HG03175 (cell line): ENCODE data around the gene COL25A1.

Experiments
- ATAC-seq: cut with Tn5 transposase; IDR thresholded peaks from one replicate; pipeline ENCODE4 v1.9.1; 2021; ENCODE audit warnings: mild to moderate bottlenecking, moderate library complexity; ENCODE audit not compliant: unreplicated experiment

Gene COL25A1

DNA sequence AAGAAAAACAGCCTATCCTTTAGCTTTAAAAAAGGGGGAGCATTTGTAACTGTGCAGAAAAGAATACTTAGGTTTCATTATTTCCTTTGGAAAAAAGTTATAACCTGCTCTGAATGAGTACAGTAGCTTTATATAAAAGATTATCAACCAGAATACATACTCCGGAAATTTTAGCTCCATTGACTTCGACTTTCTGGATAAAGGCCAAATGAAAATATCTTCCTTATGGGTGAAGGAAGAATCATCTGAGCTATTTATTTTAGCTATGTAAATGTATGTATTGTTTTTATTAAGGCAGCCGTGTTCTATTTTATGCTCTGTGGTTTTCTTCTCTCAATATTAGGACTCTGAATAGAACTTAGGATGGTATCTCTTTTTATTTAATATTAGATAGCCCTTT is 470.6 kb downstream of the COL25A1 start:
- no peak for ATAC-seq

DNA sequence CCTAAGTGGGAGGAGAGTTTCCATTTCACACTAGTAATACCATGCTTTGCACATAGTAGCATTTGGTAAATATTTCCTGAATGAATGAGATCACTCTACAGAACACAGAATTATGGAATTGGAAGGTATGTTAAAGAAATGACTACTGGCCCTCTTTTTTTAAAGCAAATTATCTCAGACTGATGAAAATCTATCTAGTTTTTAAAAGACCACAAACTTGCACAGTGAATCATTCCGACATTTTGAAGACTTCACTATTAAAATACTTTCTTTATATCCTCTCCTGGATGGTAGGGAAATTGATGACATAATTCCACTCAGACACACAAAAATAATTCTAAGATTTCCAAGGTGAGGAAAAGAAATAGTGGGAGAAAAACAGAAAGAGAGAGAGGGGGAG is 471.2 kb downstream of the COL25A1 start:
- ATAC-seq, result no peak

DNA sequence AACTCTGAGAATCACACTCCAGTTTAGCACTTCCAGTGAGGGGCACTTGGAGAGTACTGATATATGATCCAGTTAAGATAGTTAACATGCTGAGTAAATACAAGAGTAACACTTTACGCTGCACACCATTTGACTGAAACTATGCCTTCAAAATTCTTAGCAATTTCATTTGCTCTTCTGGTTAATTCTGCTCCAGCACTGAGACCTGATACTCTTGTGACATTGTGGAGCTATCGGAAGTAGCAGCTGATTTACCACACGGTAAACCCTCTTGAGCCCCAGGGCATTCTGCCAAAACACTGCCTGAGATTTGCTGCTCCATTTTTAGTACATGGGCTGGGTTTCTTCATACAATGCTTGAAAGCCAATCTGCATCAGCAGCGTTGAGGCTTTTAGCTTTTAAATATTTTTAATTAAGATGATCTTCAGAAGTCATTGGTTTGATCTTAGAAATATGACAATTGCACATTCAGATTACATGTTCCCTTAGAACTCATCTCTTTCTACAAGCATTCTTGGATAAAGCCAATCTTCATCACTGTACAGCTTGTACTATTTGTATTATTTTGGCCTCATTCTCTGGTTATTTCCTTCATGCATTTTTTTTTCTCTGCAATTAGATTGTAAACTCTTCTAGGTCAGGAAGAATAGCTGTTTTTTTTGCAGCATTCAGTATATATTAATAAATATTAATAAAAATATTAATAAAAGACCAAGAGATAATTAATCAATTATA is 471.8 kb downstream of the COL25A1 start:
- ATAC-seq, result peak; percentile 55

DNA sequence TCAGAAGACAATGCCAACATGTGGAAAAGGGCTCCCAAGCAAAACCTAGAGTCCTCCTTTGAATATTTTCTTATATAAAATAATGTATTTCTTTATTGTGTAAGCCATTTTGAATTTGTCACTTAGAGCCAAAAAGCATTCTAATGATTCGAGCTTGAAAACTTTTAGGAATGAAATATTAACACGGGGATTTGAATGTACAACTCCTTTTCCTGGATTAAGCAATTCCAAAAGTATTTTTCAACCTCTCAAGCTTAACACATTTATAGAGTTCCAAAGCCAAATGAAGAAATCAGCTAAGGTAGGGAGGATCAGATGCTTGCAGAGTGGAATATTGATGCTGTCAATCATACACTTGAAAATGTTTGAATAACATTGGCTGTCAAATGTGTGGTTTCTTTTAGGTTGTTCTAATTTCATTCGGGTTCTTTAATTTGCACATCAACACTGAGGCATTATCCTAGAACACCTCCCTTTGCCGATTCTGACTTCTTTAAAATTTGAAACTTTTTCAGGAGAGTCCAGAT is 472.4 kb downstream of the COL25A1 start:
- no peak for ATAC-seq

GRCh38 chr4:108828620-108829019 is 473.8 kb downstream of the COL25A1 start:
- ATAC-seq, result no peak

DNA sequence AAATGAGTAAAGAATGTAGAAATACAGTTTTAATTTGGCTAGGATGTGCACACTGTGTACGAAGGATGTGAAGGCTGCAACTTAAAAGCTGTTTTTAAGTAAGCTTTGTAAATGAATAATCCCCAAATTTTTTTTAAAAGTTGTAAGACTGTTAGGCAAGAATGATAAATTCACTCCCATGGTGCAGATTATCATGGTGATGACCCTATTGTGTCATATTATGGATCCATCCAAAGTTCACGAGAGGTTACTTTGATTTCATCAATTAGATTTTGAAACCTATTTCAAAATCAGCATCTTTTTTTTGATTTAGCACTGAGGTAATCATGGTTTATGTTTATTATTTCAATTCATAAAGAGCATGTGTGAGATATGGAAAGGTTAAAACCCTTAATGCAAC is 476.7 kb downstream of the COL25A1 start:
- ATAC-seq, result no peak

DNA sequence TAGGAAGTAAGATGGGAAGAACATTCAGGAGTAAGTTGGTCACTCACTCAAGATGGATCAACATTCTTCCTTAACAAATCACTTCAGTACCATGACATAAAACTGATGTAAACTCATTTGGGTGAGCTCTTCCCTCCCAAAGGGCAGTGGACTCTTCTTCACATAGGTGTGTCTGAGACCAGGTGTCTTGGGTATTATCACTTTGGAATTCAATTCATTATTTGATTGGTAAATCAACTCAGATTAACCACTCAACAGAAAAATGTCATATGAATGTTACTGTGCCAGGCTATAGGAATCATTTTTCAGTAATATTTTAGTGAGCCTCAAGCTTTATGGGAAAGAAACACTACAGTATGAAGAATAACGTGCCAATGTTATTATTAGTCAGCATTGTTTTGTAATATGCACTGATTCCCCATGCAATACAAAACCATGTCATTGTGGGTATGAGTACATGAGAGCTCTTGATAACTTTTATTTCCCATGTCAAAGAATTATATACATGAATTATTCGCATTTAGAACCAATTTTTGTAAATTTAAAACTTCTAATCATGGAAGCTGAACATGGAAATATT is 481.0 kb downstream of the COL25A1 start:
- ATAC-seq, result no peak

DNA sequence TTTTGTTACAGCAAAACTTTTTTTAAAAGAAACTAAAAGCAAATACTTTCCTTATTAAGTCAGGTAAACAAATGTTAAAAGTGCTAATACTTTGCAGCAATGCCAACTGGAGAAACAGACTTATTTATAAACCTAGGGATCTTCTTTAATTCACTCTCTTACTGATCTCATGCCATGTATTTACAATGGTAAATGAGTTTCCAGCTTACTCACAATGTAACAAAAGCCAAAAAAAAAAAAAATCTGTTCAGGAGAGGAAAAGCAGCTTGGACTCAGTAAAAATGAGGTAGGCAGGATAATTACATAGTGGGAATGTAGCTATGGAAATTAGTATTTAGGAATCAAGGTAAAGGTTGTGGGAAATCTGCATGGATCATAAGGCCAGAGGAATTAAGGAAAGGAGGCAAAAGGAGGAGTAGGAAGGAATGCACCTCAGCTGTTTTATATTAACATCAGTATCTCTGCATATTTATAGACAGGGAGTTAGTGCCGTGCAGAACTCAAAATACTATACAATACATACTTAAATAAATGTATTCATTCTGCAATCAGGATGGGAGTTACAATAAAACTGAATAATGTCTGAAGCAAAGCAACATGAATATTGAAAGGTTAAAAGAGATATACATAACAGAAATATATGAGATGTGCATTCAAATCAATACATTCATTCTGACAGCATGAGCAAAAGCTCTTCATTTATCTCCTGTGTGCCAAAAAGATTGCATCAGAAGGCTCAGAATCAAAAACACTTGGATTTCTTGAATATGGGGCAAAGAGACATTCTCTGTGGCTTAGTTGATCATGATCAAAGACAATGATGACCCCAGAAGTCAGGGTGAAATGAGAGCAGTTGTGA is 481.7 kb downstream of the COL25A1 start:
- ATAC-seq, result no peak

DNA sequence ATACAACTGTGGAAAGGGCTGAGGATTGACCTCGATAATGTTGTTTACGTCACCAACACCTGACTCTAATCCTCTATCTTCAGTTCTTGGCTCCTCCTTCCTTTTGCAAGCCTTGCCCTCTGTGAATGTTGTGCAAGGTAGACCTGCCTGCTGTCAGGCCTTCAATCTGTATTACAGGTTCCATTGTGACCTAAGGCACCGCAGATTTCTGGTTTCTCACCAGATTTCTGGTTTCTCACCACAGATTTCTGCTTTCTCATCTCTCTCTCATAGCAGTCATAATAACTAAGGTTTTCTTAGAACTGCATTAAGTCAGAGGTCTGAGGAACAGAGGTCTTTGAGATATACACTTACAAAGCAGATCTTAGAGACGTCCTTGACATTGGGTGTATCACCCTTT is 488.1 kb downstream of the COL25A1 start:
- ATAC-seq, result no peak

GRCh38 chr4:108813261-108813660 is 489.2 kb downstream of the COL25A1 start:
- ATAC-seq, result no peak

DNA sequence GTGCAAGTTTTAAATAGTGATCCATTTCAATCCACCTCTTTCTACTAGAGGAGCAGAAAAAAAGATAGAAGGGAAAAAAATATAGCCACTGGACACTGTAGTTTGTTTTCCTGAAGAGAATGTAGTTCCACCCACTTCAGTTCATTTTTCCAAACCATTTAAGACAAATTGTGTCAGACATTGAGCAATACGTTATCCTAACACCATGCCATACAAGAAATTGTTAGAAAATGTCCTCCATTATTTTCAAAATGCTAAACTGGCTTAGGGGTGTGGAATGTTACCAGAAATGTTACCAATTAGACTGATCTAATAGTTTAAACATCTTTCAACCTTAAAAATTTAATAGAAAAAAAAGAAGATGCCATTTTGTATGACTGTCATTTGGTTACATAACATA is 491.0 kb downstream of the COL25A1 start:
- ATAC-seq, result no peak

GRCh38 chr4:108810087-108810486 is 492.4 kb downstream of the COL25A1 start:
- no peak for ATAC-seq

DNA sequence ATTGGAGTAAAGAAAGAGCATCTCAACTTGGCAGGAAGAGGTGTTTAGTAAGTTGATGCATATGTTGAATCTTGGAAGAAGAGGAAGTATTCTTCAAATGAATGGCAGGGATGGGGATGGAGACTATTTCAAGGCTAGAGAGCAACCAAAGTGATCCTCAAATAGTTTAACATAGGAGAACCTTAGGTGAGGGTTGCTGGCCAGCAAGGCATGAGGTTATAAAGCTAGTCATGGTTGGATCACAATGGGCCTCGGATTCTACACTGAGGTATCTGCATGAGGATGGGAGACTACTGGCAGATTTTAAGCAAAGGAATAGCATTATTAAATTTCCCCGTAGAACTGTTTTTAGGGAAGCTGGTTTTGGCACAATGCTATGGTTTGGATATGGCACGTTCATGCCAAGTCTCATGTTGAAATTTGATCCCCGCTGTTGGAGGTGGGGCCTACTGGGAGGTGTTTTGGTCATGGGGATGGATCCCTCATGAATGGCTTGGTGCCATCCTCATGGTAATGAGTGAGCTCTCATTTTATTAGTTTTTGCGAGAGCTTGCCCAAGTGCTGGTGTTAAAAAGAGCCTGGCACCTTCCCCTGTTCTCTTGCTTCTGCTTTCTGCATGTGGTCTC is 497.7 kb downstream of the COL25A1 start:
- ATAC-seq, result no peak

GRCh38 chr4:108799306-108799705 is 503.2 kb downstream of the COL25A1 start:
- ATAC-seq, result no peak

DNA sequence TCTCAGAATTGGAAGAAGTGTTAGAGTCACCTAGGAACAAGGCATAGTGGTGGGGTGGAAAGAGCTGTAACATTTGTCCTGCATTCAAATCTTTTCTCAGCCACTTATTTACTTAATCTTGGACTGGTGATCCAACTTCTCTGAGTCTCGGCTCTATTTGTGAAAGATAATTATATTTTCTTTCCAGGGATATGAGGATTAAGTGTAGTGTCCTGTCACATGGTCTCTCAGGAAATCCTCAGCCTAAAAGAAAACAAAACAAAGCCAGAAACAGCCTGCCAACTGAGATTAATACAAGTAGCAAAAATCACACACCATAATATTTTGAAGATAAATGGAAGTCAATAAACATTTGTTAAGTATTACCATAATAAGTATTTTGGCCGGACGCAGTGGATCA is 506.3 kb downstream of the COL25A1 start:
- no peak for ATAC-seq

GRCh38 chr4:108795733-108796132 is 506.7 kb downstream of the COL25A1 start:
- no peak for ATAC-seq

DNA sequence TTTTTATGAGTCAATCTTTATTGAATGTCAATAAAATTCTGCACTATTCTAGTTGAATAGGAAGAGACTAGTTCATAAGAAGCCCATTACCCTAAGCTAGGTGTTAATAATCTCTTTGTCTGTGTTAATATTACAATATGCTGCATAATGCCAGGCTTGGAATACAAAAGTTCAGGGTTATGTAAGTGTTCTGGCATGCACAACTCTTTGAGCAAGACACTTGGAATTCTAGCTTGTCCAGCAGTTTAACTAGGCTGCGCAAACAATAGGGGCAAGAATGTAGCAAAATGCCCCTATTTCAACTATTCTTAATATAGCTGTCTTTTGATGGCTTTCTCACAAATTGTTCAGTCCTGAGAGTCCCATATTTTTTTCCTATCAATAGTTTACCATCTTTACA is 508.3 kb downstream of the COL25A1 start:
- no peak for ATAC-seq

DNA sequence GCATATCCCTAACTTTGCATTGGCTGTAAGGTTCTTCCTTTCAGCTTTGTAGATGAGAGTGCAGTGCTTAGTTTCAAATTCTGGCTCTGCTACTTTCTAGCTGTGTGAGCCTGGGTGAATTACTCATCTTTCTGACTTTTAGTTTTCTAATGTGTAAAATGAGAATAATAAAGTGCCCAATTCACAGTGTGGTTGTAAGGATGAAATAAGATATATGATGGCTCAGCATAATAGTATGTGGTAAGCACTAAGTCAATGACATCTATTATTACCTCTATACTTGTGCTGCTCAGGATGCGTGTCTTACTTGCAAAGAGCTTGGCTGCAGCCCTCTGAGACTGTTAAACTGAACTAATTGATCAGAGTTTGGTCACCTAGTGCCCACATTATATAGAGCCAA is 509.0 kb downstream of the COL25A1 start:
- no peak for ATAC-seq

DNA sequence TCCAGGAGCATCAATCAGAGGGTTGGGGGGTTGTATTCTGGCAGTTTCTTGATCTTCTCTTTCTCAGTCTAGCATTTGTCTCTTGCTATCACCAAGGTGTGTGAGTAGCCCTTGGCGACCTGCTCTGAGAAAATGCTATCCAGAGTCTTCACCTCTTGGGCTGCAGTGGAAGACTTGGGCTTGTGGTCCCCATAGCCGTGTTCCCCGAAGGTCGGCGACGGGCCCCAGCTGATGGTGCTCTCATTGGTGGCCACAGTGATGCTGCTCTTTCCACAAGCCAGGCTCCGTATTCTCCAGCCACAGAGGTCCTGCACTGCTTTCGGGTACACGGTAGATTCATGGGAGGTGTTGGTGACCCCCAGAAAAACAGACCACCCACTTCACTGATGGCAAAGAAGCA is 513.7 kb downstream of the COL25A1 start:
- ATAC-seq, result no peak

DNA sequence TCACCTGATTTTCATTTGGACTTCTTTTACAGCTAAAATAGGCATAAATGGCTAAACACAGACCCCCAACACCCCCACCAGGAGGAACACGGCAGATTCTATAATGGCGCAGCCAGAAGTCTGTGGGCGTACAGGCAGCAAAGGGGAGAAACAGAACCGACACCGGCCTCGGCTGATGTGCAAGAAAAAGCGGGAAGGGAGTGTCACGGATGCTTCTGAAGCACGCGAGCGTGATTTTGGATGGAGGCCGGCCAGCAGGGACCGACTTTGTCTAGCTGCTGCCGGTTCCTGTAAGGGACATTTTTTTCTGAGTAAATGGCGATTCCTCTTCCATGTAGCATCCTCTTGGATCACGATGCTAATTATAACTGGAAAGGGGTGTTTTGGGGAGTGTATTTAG is 514.7 kb downstream of the COL25A1 start:
- ATAC-seq, result no peak

DNA sequence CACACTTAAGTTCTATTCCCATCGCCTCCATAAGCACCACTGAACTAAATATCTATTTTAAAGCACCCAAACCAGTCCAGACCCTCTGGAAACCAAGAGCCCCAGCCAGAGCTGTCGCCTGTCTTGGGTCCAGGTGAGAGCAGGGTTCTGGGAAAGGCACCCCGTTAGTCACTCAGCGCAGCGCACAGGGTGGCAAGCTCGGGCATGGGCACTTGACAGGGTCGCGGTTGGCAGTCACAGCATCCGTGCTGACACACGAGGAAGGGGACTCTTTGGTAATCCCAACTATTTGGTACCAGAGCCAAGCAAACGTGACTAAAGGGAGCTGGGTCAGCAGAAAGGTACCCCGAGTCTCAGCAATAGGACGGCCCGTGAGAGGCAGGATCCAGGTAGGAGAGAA is 515.4 kb downstream of the COL25A1 start:
- no peak for ATAC-seq
